HepG2 (cell line): ENCODE measurements around the gene PRSS38. TPM values are rescaled to one million over a fixed set of nuclear protein-coding genes. Genes with fewer than 3 reads are reported as not detected.

Source experiments
- ATAC-seq: fragments of 200-7000 bp; cut with Tn5 transposase; 3 replicates; pipeline ENCODE4 v1.9.1; 2020; ENCODE audit warnings: mild to moderate bottlenecking, moderate library complexity
- BruUV-seq: library from RNA; stranded (reverse); fragments of 400-500 nt; replicated peaks from 2 replicates; lab custom pipeline; 2021; lab: Mats Ljungman, UMichigan
- CTCF ChIA-PET: fragments of 300-600 bp; formaldehyde crosslinking; extraction: SDS; loops from one replicate; lab custom pipeline; 2021; ENCODE audit warnings: low total read pairs, inconsistent platforms, low intra/inter-chr PET ratio; lab: Yijun Ruan, JAX
- POLR2A ChIA-PET: fragments of 350-600 bp; sonication (Branson Sonifier 250); formaldehyde crosslinking; loops from one replicate; lab custom pipeline; 2020; ENCODE audit warnings: antibody characterized with exemption, inconsistent platforms; lab: Yijun Ruan, JAX
- DNase-seq: peaks from one replicate; pipeline ENCODE4 v3.0.0-alpha.2; 2015; ENCODE audit warnings: low spot score
- FAIRE-seq: peaks from 3 replicates; lab custom pipeline; 2011; peaks lifted over from hg19 to GRCh38; lab: Jason Lieb, UNC
- H2AFZ ChIP-seq: one replicate; pipeline ENCODE4 v1.6.1; 2011; ENCODE audit warnings: low read length, inconsistent platforms
- H3K27ac ChIP-seq: fragments of 300-600 bp; 3 replicates; pipeline ENCODE4 v1.8.0; 2011; ENCODE audit warnings: mixed run types, mild to moderate bottlenecking, mixed read lengths, low read length, inconsistent platforms; ENCODE audit not compliant: insufficient read depth; ENCODE audit errors: extremely low read length
- H3K27me3 ChIP-seq, 2 experiments: fragments of 200-600 bp in 1 of 2; 2 replicates in 1 of 2; 3 replicates in 1 of 2; pipeline versions ENCODE4 v1.6.0 to v1.8.0; 2011; ENCODE audit warnings: low read length in 2 of 2, mild to moderate bottlenecking in 2 of 2, moderate library complexity in 2 of 2, inconsistent platforms in 1 of 2; ENCODE audit not compliant: insufficient read depth in 2 of 2, control insufficient read depth in 1 of 2
- H3K36me3 ChIP-seq, 2 experiments: fragments of 200-600 bp in 1 of 2; replicated peaks in 1 of 2; 2 replicates in 1 of 2; 3 replicates in 1 of 2; pipeline versions ENCODE4 v1.5.1 to v1.8.0; 2011; ENCODE audit warnings: low read length in 2 of 2, inconsistent platforms in 1 of 2; ENCODE audit not compliant: insufficient read depth in 2 of 2, control insufficient read depth in 1 of 2
- H3K4me1 ChIP-seq: 2 replicates; pipeline ENCODE4 v1.5.1; 2012; ENCODE audit warnings: low read length, inconsistent platforms; ENCODE audit not compliant: insufficient read depth
- H3K4me2 ChIP-seq: 2 replicates; pipeline ENCODE4 v1.6.0; 2011; ENCODE audit warnings: low read depth, low read length, inconsistent platforms
- H3K4me3 ChIP-seq, 3 experiments: fragments of 200-600 bp in 1 of 3; sonication (generic), shearing (Covaris generic) in 1 of 3; replicated peaks in 1 of 3; 2 replicates each; pipeline ENCODE4 v1.5.1; 2011 to 2016; ENCODE audit warnings: low read length in 3 of 3, inconsistent platforms in 2 of 3, low read depth in 2 of 3, mild to moderate bottlenecking in 2 of 3, control low read depth in 1 of 3, mixed read lengths in 1 of 3; ENCODE audit not compliant: insufficient read depth in 1 of 3
- H3K79me2 ChIP-seq: one replicate; pipeline ENCODE4 v1.6.1; 2011; ENCODE audit warnings: low read length, inconsistent platforms; ENCODE audit not compliant: insufficient read depth
- H3K9ac ChIP-seq: 2 replicates; pipeline ENCODE4 v1.6.0; 2011; ENCODE audit warnings: mild to moderate bottlenecking, low read depth, low read length, inconsistent platforms; ENCODE audit not compliant: insufficient read depth
- H3K9me3 ChIP-seq: 2 replicates; pipeline ENCODE4 v1.5.1; 2012; ENCODE audit warnings: mild to moderate bottlenecking, low read length
- H4K20me1 ChIP-seq: 2 replicates; pipeline ENCODE4 v1.6.0; 2011; ENCODE audit warnings: inconsistent platforms, mild to moderate bottlenecking, low read length, moderate library complexity; ENCODE audit not compliant: insufficient read depth
- ARHGAP35 ChIP-seq: sonication (generic); formaldehyde crosslinking; IDR thresholded peaks from 2 replicates; pipeline ENCODE4 v1.9.0; 2022; ENCODE audit warnings: mild to moderate bottlenecking, inconsistent platforms, moderate library complexity, missing genetic modification reagents, borderline replicate concordance
- ARNTL ChIP-seq: sonication (generic); formaldehyde crosslinking; IDR thresholded peaks from 2 replicates; pipeline ENCODE4 v1.4.0; 2020; ENCODE audit warnings: mild to moderate bottlenecking, missing genetic modification reagents
- ASH2L ChIP-seq: fragments of 300-600, 200-600 bp; sonication (generic); IDR thresholded peaks from 2 replicates; pipeline ENCODE4 v1.7.0; 2017; ENCODE audit warnings: low read depth, mild to moderate bottlenecking, moderate library complexity, mixed read lengths, low read length; ENCODE audit not compliant: insufficient read length
- GLI4 ChIP-seq: sonication (generic); formaldehyde crosslinking; IDR thresholded peaks from 2 replicates; pipeline ENCODE4 v1.5.1; 2020; ENCODE audit warnings: missing genetic modification reagents, mild to moderate bottlenecking, moderate library complexity, borderline replicate concordance
- HBP1 ChIP-seq: IDR thresholded peaks from 2 replicates; pipeline ENCODE4 v1.6.1; 2016; ENCODE audit warnings: low read depth, control low read depth
- KDM2A ChIP-seq: sonication (generic); formaldehyde crosslinking; IDR thresholded peaks from 2 replicates; pipeline ENCODE4 v1.4.0; 2020; ENCODE audit warnings: low read depth, missing genetic modification reagents, borderline replicate concordance
- MAFF ChIP-seq: IDR thresholded peaks from 2 replicates; pipeline ENCODE4 v1.6.1; 2011; ENCODE audit warnings: low read depth, low read length, improper control_type of control experiment
- PTBP1 ChIP-seq: fragments of 200-400 bp; formaldehyde crosslinking; IDR thresholded peaks from 2 replicates; pipeline ENCODE4 v1.6.1; 2018; ENCODE audit warnings: low read length, low read depth; ENCODE audit not compliant: poor library complexity, severe bottlenecking
- SRSF9 ChIP-seq: fragments of 200-400 bp; formaldehyde crosslinking; IDR thresholded peaks from 2 replicates; pipeline ENCODE4 v1.6.1; 2018; ENCODE audit warnings: borderline replicate concordance, mild to moderate bottlenecking, low read depth, low read length; ENCODE audit not compliant: insufficient read depth, poor library complexity, severe bottlenecking
- TBP ChIP-seq: sonication (generic); formaldehyde crosslinking; IDR thresholded peaks from 2 replicates; pipeline ENCODE4 v1.5.0; 2020; ENCODE audit warnings: missing genetic modification reagents
- TERF1 ChIP-seq: sonication (generic); formaldehyde crosslinking; IDR thresholded peaks from 2 replicates; pipeline ENCODE4 v1.8.0; 2022; ENCODE audit warnings: mild to moderate bottlenecking, missing genetic modification reagents, moderate library complexity
- UBTF ChIP-seq: sonication (generic); formaldehyde crosslinking; IDR thresholded peaks from 2 replicates; pipeline ENCODE4 v1.4.0; 2020; ENCODE audit warnings: mild to moderate bottlenecking, missing genetic modification reagents
- ZBTB14 ChIP-seq: sonication (generic); formaldehyde crosslinking; IDR thresholded peaks from 2 replicates; pipeline ENCODE4 v1.4.0; 2020; ENCODE audit warnings: missing genetic modification reagents
- ZKSCAN5 ChIP-seq: sonication (generic); formaldehyde crosslinking; IDR thresholded peaks from 2 replicates; pipeline ENCODE4 v1.5.1; 2020; ENCODE audit warnings: mild to moderate bottlenecking, missing genetic modification reagents
- ZNF354B ChIP-seq: sonication (generic); formaldehyde crosslinking; IDR thresholded peaks from 2 replicates; pipeline ENCODE4 v1.8.0; 2022; ENCODE audit warnings: mild to moderate bottlenecking, missing genetic modification reagents
- ZNF616 ChIP-seq: sonication (generic); formaldehyde crosslinking; IDR thresholded peaks from 2 replicates; pipeline ENCODE4 v1.5.0; 2020; ENCODE audit warnings: low read depth, mild to moderate bottlenecking, missing genetic modification reagents
- WGBS: methylation state at CpG from one replicate; pipeline ENCODE4 v1.1.6; 2017; ENCODE audit warnings: low lambda C conversion rate; 5-methylcytosine and 5-hydroxymethylcytosine counted together
- in situ Hi-C: cut with HindIII; loops from 2 replicates; pipeline ENCODE4 v1.10.0; 2017; ENCODE audit warnings: low pct_unique_long_range_greater_than_20kb; ENCODE audit not compliant: extremely low pct_ligation_motif_present
- intact Hi-C: fragments of 100-400 bp; cut with micrococcal nuclease; formaldehyde crosslinking; loops from one replicate; pipeline ENCODE4 v1.10.0; 2022; ENCODE audit not compliant: unreplicated experiment
- polyA plus RNA-seq, 8 experiments: library from polyadenylated mRNA; depleted of rRNA in 3 of 8; stranded (reverse) in 7 of 8; unstranded in 1 of 8; fragments of >200 nt; fragmentation: Illumina TruSeq in 4 of 8; extraction: Trizol in 4 of 8; gene quantifications; 2 replicates each; pipeline versions ENCODE4 v1.2.1 to v1.2.3, GENCODE V29; 2011 to 2016; ENCODE audit warnings: low read depth in 4 of 8, missing spikeins in 1 of 8, mixed read lengths in 1 of 8; ENCODE audit not compliant: insufficient read depth in 1 of 8
- total RNA-seq, 5 experiments: library from RNA; depleted of rRNA; stranded (reverse); fragments of >200 nt; fragmentation: Illumina TruSeq; extraction: Trizol; gene quantifications; 2 replicates each; pipeline ENCODE4 v1.2.3, GENCODE V29; 2016; ENCODE audit warnings: low read depth in 1 of 5

PRSS38 gene
- total and polyA plus RNA-seq, 2 of the 13 experiments (the other 11 are each of a cell fraction or from before 2014, with no cell fraction given) = not detected

GRCh38 chr1:227782226-227782625, 33.2 kb upstream of the PRSS38 start (continued):
- TF ChIP-seq ZKSCAN5 (CRISPR knock-in tag) = no peak
- no peak for TF ChIP-seq ZNF616 (CRISPR knock-in tag)
- no peak for TF ChIP-seq ASH2L
- TF ChIP-seq ARHGAP35 (CRISPR knock-in tag) = no peak
- TF ChIP-seq ARNTL (CRISPR knock-in tag) = no peak
- no peak for TF ChIP-seq MAFF

- DNase-seq (no peak), FAIRE-seq (no peak), ATAC-seq (no peak)
- Histone ChIP-seq H3K79me2 (no peaks in the 10 kb centered on the region), H3K27me3 (peaks cover 6 to 33% of the 10 kb centered on the region in 2 experiments; a peak in 4 of 5 replicates), H3K27ac (no peak overlapping the region), H3K9me3 (no peaks in the 10 kb centered on the region), H3K4me2 (no peak overlapping the region), H3K36me3 (no peaks in the 10 kb centered on the region; a peak in 2 of 5 replicates), H3K9ac (no peak overlapping the region), H3K4me3 (no peak overlapping the region), H3K4me1 (peaks cover 24% of the 10 kb centered on the region), H2AFZ (no peak overlapping the region), H4K20me1 (no peaks in the 10 kb centered on the region)
- intact Hi-C loops (no loop called here), in situ Hi-C loops (no loop called here)
- ChIA-PET CTCF (no interaction called here), POLR2A (no interaction called here)
- BruUV-seq = no TSS peak
- 86% methylated on average over 13 of the region's 13 CpGs for WGBS
- TF ChIP-seq GLI4 (CRISPR knock-in tag) = no peak
- no peak for TF ChIP-seq UBTF
- TF ChIP-seq PTBP1 = no peak
- no peak for TF ChIP-seq TBP (CRISPR knock-in tag)
- TF ChIP-seq ZNF354B = no peak
- no peak for TF ChIP-seq SRSF9
- TF ChIP-seq HBP1 (CRISPR knock-in tag) = no peak
- TF ChIP-seq ZBTB14 (CRISPR knock-in tag) = no peak
- no peak for TF ChIP-seq KDM2A
- TF ChIP-seq TERF1 (CRISPR knock-in tag) = no peak
These were observed 30.2 kb upstream of the PRSS38 start for GRCh38 chr1:227785094-227785804.
